GM19438 (cell line): ENCODE measurements around the gene HEMK1.
A peak's percentile ranks its signal among the peaks of the same experiment; 100 is the strongest.

Experiments used
- ATAC-seq: cut with Tn5 transposase; IDR thresholded peaks from one replicate; pipeline ENCODE4 v1.9.1; 2021; ENCODE audit warnings: low read depth; ENCODE audit not compliant: unreplicated experiment

The HEMK1 gene, protein sequence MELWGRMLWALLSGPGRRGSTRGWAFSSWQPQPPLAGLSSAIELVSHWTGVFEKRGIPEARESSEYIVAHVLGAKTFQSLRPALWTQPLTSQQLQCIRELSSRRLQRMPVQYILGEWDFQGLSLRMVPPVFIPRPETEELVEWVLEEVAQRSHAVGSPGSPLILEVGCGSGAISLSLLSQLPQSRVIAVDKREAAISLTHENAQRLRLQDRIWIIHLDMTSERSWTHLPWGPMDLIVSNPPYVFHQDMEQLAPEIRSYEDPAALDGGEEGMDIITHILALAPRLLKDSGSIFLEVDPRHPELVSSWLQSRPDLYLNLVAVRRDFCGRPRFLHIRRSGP

DNA sequence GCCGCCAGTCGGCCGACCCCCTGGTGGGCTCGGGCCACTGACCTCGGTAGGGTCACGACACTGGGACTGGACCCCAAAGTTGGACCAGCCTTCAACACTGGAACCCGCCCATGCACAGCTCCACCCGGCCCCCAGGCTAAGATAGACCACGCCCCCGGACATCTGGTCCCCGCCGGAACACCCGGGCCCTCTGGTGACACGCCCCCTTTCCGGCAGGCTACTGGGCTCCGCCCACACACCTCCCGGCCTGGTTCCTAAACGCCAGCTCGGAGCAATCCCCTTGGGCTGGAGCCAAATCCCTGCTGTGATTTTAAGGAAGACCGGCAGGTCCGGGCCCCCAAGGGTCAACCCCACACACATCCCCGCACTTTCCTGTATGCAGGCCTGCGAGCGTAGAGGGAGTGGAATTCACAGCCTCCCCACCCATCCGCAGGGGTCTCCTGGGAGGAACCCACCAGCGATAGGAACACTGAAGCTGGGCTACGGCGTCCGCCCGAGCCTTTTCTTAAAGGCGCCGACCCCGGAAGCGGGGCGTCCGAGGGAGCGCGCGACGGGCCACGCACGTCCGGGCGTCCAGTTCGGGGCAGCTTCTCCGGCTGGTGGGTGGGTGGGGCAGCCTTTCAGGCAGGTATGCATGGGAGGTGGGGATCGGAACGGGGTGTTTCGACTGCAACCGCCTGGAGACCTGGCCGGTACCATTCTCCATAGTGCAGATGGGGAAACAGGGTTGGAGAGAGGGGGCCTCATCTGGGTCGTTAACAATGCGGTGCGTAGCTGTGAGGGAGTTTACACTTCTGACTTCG lies at the start of gene HEMK1:
Gene HEMK1 (plus strand): TSS at position 576 of the 803 bp plus-strand sequence. CDS start 1,583 bp downstream, outside the sequence.
- ATAC-seq, result peak; percentile 69

DNA sequence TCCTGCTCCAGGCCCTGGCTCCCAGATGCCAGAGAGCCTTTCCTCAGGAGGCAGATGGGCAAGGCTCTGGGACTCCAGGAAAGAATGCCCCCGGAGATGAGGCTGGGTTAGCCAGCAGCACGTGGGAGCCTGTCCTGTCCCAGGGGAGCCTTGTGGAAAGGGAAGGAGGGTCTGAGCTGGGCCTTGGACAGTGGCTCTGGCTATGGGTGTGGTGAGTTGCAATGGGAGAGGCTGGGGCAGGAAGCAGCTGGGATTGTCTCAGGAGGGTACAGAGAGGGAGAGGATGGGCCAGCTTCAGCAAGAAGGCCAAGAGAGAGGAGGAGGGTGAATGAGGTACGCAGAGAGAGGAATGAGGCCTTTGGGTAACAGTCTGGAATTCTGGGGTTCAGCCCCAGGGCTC lies 48.5 kb upstream of the HEMK1 start:
- ATAC-seq, result no peak

DNA sequence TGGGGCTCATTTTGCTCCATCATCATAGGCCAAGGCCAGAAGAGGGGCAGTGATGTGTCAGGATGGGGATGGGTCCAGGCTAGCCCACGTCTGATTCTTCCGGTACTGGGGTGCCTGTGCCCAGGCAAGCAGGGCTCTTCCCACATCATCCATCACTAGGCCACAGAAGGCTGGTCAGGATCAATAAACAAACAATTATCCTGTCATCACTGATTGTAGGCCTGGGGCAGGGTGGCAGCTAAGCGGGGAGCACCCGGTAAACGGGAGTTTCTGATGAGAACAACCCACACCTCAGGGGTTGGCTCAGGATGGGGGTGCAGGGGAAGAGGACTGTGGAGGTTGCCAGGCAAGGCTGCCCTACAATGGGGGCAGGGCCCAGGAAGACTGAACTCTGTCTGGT lies 47.8 kb upstream of the HEMK1 start:
- ATAC-seq, result no peak

DNA sequence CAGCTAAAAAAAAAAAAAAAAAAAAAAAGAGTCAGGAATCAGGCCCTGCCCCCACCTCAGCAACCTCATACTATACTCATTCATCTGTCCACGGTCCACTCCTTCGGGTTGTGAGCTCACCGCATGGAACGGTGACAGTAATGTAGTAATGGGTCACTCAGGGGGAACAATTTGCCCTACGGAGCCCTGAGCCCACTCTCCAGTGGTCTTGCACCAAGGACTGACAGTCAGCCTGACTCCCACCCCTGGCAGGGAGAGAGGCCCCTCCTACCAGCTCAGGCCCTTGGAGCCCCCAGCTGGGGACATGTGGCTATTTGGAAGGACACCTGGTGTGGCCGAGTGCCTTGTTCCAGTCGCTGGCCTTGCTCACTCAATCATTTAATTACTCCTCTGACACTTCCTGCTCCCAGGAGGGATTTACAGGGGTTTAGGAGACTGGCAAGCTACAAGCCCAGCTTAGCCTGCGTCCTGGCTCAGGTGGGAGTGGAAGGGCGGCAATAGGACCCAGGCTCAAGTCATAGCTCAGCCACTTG lies 46.0 kb upstream of the HEMK1 start:
- ATAC-seq, result no peak

DNA sequence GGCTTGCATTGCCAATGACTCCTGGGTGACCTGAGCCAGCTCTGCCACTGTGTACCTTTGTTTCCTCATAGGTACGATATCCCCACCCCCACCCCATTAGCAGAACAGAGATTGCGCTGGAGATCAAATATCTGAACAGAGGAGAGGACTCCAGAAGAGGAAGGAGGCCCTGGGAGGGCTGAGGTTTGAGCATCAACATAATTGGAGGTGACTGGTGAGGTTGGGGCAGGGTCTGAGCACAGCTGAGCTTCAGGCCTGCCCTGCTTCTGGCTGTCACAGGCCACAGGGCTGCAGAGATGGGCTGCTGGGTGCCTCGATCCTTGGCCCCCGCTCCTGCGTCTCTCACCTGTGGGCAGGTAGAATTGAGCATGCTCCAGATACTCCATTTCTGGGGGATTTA lies 44.6 kb upstream of the HEMK1 start:
- ATAC-seq, result no peak

DNA sequence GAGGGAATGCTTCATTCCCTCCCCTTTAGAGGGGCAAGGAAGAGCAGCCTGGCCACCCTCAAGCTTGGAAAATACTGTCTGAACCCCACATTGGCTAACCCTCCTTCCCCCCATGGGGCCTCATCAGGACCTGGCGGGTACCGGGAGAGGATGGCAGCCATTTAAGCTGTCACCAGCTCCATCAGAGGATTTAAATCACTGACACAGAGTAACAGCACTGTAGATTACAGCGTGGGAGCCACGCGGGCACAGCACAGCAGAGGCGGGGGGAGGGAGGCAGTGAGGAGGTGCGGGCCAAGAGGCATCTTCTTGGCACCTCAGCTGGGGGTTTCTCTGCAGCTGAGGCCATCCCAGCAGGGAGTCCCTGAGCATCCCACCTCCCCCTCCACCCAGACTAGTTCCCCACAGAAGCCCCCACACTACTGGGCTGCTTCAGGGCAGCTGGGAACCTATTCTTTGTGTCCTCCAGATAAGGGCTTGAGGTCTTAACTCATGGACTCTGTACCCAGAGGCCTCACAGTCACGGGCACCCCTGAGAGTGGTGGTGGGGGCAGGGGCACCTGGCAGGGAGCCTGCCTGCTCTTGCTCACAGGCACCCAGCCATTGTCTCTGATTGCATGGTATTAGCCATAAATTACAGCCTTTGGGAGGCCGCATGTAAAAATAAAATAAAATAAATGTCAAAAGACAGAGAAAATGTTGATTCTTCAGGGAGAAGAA lies 44.0 kb upstream of the HEMK1 start:
- no peak for ATAC-seq

DNA sequence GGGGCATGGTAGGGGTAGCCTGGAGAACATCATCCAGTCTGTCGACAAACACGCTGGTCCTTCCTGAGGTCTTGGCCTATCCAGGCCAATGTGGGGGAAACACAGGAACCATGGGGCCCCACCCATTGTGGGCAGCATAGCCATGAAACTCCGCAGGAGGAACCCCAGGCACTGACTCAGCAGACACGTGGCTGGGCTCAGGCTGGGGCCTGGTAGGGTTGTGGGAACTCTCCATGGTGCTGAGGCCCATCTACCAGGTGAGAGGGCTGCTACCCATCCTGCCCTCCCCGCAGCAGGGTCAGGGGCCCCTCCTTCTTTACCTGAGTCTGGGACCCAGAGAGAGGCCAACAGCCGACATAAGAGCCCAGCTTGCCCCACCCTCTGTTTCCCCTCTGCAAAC lies 43.3 kb upstream of the HEMK1 start:
- no peak for ATAC-seq

DNA sequence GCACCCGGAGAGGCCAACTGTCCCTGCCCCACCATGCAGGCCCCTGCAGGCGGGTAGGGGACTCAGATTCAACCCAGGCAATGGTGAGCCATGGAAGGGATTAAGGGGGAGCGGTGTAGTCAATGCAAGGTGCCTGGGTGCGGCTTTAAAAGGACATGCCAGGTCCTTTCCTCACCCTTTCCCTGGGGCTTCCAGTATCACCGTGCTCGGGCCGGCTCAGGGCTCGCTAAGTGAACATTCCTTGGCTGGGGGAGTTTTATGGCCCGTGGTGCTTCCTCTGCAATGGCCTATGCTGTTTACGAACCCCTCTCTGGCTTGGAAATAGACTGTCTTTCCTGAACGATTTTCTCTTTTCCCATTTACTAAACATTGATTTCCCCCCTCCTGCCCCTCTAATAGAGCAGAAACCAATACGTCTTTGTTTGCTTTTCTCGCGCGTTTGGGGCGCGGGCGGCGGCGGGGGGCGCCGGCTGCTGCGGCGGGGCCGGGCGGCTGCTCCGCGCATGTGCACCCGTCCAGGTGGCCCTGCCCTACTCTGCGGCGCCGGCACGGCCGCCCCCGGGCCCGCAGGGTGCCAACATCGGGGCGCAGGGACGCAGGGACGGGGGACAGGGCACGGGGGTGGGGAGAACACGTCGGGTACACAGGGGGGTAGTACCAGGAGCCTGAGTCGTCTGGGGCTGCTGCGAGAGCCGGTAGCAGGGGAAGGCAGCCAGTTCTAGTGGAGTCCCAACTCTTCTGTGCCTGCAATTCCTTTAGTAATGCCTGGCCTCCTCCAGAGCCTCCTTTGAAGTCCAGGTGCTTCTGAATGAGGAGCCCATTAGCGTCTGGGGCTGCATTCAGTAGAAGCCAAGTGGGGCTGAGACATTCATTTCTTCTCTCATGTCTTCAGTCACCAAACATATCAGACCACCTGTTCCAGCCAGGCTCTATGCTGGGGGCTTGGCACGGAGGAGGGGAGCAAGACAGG lies 39.0 kb upstream of the HEMK1 start:
- ATAC-seq, result no peak

DNA sequence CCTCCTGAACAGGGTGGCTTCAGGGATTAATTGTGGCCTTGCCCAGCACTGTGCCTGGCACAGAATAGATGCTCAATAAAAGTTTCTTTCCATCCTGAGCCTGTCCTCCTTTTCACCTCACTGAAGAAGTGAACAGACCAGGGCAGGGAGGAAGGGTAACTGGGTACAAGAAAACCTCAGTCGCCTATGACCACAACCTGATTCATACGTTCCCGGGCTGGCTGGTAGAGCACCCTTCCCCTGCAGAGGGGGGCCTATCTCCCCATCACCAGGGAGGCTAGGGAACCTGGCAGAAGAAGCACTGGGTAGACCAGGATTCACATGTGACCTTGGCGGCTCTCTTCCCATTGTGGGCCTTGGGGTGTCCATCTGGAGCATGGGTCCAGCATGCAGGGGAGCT lies 38.1 kb upstream of the HEMK1 start:
- no peak for ATAC-seq

DNA sequence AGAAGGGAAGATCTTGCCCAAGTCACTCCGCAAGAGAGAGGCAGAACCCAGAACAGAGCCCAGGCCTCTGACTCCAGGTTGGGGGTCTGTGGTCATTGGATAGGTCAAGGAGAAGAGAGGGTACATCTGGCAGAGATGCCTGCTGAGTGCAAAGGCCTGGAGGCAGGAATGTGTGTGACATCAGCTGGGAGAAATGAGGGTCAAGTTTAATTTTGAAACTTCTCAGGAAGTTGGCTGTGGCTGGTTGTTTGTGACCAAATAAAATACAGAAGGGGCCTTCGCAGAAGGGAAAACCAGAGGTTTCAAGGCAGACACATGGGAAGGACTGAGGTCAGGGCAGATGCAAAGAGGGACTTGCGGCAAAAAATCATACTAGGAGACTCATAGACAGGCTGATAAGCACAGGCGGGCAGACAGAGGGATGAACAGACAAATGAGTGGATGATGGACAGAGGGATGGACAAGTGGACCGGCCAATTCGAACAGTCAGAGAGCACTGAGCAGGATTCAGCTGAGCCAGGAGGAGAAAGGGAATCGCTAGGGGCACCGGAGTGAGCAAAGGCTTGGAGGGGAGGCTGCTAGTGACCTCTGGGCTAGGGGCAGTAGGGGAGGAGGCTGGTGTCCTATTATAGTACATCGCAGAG lies 37.1 kb upstream of the HEMK1 start:
- ATAC-seq, result no peak

DNA sequence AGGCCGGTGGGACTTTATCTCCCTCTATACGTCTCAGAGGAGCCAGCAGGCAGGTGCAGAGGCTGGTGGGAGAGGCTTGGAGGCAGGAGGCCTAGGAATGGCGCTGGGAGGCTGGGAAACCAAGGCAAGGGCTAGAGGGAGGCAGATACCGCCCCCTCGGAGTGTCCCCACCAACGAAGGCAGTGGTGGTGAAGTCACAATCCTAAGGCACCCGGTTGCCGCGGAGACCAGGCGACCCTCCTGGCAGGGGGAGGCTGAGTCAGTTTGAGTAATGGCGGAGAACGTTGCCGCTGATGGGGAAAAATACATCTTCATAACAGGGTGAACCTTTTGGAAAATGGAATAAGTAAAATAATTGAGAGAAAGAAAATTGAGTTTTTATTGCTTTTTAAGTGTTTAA lies 36.0 kb upstream of the HEMK1 start:
- ATAC-seq, result no peak

DNA sequence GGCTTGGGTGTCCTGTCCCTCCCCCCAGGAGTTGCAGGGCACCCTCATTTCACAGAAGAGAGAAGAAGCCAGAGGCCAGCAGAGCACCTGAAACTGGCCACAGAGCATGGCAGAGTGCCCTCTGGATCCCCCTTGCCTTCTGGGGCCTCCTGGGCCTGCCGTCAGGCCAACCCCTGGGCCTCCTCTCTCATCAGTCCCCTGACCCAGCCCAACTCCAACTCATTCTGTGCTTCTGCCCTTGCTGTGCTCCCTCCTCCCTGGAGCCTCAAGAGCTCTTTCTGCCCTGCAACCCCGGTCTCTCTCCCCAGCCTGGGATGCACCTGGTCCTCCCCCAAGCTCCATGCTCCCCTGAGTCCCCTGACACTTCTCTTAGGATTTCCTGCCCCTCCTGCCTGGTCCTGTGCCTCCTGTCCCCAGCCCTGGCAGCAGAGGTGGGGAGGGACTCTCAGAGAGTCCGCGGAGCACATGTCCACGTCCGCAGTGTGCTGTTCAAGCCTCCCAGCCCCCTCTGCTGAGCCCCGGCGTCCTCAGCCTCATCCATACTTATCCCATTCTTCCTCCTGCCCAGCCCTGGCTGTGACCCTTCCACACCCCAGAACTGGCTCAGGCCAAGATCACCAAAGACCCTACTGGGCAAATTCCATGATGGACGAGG lies 35.4 kb upstream of the HEMK1 start:
- no peak for ATAC-seq

DNA sequence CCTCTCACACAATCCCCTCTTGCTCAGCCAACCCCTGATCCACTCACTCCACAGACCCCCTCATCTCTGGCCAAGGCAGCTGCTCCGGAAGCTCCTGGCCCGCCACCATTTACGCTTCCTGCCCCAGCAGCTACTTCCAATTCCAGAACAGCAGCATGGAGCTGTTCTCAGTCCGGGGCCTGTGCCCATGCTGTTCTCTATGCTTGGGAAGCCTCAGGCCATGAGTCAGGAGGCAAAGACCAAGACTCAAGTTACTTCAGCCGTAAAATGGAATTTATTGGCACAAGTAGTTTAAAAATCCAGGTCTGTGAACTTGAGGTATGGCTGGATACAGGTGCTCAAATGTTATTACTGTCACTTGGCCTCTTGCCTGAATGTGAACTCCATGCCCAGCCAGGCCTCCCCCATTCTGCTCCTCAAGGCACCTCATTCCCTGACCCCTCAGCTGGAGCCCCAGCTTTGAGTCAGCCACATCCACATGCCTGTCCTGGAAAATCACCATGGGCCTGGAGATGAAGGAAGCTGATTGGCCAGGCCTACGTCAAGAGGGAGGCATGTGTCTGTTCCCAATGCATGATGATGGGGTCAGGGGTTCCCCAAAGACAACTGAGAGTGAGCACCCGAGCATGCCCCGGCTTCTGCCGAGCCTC lies 34.5 kb upstream of the HEMK1 start:
- ATAC-seq, result no peak

DNA sequence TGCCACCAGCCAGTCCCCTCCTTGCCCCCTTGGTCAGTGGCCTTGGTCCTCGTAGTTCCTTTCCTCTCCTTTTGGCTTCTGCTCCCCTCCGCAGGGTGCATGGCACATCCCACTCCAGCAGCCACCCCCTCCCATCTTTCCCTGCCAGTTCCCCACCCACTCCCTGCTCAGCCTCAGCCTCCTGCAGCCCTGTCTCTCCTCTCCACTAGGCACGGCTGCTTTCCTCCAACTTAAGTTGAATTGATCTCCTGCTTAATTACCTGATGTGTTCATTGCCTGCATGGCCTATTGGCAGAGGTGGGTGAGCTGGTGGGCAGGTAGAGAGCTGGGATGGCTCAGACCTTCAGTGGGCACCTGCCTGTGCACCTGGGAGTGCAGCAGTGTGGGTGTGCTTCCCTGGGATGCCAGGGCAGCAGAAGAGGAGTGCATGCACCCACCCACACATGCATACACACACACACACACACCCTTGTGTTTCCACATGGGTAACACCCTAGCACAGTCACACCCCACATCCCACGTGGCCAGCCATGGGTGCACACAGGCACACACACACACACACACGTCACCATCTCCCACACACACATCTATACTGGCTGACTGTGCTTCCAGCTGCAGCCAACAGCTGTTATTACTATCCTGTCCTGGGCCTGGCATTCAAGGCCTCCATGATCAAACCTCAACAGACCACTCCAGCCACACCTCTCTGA lies 32.7 kb upstream of the HEMK1 start:
- ATAC-seq, result no peak

DNA sequence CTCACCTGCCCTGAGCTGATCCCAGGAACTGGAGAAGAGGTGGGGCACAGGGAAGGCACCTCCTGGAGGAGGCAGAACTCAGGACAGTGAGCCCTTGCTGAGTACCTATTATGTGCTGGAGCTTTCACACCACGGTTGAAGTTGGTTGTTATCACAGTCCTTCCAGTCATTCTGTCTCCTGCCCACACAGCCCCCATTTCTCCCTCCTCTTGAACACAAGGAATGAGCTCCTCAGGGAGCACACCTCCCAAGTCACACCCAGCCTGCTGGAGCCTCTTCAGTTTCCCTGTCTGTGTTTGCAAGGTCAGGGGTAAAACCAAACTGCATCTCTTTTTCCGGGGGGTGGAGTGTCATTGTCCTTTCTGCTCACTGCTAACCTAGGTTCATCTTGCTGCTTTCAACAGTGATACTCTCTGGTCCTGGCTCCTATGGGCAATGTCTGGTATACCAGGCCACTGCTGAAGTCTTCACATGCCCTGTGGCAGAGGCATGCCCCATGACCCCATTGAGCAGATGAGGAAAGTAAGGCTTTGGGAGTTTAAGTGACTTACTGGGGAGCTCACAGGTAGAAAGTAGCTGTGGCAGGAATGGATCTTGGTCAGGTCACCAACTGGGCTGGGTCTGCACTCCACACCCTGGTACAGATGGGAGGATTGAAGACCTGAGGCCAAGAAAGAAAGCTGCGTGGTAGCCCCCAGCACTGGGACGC lies 31.7 kb upstream of the HEMK1 start:
- ATAC-seq, result no peak

DNA sequence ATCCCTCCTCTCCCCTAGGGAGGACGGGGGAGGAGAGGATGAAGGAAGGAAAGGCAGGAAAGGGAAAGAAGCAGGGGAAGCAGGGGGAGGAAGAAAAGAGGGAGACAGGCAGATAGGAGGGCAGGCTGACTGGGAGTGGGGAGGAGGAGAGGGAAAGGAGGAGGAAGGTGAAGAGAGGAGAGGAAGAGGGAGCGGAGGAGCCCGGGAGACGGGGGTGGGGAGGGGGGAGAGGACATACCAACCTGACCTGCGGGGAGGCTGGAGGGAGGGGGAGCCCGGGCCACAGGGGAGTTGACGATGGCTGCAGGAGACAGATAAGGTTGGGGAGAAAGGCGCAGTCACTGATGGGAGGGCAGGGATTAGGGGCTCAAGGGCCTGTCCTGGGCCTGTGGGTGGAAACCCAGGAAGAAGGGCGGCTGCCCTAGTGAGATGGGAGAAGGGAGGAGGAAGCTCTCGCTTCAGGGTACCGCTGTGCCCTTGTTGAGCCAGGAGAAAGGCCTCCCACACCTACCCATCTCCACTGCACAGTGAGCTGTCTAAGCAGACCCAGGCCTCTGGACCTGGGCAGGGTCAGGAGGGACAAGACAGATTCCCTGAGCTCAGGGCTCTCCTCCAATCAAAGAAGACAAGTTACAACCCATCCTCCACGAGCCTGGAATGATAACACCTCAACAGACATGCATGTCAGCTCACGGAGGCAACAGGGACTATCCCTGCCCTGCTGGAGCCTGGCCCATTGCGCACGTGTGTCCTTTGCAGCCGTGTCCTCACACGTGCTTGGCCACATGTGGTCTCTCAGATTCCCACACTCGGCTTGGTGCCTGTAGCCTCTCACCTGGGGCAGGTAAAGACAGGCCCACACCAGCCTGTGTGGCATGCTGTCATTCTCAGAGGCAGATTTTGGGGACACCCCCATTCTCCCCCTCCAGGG lies 29.7 kb upstream of the HEMK1 start:
- ATAC-seq, result no peak
